DOHH2 (cell line): Measurements from ENCODE around the gene CACYBP.

ENCODE experiments used
- EZH2phosphoT487 ChIP-seq: fragments of 200-600 bp; sonication (generic); IDR thresholded peaks from 2 replicates; pipeline ENCODE4 v1.6.1; 2017; ENCODE audit warnings: borderline replicate concordance, mild to moderate bottlenecking, antibody characterized with exemption, low read length, moderate library complexity, mixed read lengths
- TF ChIP-seq, protein P1 (sequence below): fragments of 200-600 bp; sonication (generic); IDR thresholded peaks from one replicate; pipeline ENCODE4 v1.5.1; 2014; ENCODE audit warnings: antibody characterized with exemption, mild to moderate bottlenecking, low read depth, low read length; ENCODE audit not compliant: poor library complexity, severe bottlenecking

- TF ChIP-seq, protein P1, sequence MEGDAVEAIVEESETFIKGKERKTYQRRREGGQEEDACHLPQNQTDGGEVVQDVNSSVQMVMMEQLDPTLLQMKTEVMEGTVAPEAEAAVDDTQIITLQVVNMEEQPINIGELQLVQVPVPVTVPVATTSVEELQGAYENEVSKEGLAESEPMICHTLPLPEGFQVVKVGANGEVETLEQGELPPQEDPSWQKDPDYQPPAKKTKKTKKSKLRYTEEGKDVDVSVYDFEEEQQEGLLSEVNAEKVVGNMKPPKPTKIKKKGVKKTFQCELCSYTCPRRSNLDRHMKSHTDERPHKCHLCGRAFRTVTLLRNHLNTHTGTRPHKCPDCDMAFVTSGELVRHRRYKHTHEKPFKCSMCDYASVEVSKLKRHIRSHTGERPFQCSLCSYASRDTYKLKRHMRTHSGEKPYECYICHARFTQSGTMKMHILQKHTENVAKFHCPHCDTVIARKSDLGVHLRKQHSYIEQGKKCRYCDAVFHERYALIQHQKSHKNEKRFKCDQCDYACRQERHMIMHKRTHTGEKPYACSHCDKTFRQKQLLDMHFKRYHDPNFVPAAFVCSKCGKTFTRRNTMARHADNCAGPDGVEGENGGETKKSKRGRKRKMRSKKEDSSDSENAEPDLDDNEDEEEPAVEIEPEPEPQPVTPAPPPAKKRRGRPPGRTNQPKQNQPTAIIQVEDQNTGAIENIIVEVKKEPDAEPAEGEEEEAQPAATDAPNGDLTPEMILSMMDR, result no peak
- no peak for TF ChIP-seq EZH2phosphoT487
Observed at GRCh38 chr1:175037416-175037815, 37.7 kb downstream of the CACYBP start.
